Activated CD8-positive, alpha-beta memory T cell treated with anti-CD3 and anti-CD28 coated beads, Interleukin-2, amount 50 U/mL, for 1 hour (primary cell): ENCODE results near the gene YES1.

ENCODE experiments used
- DNase-seq: peaks from one replicate; pipeline ENCODE4 v3.0.0-alpha.2; 2020; ENCODE audit errors: extremely low read depth

YES1 gene

DNA sequence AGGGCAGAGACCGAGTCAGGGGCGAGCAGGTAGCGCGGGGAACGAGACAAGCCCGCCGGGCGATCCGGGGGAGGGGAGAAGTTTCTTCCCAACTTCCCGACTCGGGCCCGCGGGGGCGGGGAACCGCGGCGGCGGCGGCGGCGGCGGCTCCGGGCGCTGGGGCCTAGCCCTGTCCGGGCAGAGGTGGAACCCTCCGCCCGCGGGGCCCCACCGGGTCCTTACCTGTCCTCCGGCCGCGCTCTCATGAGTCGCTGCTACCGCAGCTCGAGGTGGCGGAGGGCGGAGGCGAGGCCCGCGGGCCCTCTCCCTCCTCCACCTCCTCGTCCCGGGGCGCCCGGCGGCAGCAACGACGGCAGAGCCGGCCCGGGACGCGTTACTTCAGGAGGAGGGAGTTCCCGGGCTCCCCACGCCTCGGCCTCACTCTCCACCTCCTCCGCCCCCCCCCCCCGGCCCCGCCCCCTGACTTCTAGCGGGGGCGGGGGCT, at the start of gene YES1:
Gene YES1 (minus strand): TSS at position 351 of the 484 bp plus-strand sequence. CDS start 55,415 bp downstream, outside the sequence.
- peak; percentile 25 for DNase-seq

DNA sequence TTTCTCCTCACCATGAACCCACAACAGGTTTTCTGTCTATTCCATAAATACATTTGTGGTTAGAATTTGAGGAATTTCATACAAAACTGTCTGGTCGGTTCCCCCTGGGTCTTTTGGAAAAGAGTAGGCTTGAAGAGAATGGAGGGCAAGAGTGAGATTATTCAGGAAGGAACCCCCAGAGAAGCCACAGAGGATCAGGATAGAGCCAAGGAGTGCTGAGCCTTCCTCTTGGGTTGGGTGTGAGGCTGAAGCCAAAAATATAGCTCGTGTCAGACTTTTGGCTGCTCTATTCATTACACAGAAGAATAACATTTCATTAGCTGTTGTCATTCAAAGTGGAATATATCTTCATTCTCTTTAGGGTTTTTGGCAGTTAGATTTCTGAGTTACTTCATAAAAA, 45.9 kb upstream of the YES1 start:
- no peak for DNase-seq

DNA sequence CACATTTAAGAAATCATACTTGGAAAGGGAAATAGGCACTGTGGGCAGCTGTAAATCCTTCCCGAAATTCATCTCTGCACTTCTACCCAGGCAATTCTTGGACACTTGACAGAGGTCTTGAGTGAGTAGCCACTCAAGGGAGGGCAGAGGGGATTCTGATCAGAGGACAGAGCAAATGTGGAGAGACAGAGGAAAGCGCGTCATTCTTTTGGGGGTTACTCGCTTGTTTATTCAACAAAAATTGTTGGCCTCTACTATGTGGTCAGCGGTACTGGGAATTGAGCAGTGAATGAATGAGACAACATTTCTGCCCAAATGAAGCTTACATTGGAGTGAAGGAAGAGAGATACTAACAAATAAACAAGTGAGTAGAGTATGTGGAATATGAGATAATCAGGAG, 41.4 kb upstream of the YES1 start:
- no peak for DNase-seq

DNA sequence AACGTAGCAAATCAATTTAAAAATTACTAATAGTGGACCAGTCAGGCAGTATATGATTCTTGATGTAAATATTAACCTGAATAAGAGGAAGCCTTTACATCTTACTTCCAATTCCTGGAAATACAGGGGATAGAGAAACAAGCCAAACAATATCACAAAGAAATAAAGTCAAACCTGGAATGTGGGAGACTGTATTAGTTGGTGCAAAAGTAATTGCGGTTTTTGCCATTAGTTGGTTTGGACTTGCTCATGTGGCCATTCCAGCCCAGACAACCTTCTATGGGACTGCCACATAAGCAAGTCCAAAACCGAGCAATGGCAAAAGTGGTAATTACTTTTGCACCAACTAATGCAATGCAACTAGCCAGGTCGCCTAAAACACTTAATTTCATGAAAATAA, 38.9 kb upstream of the YES1 start:
- DNase-seq: no peak

DNA sequence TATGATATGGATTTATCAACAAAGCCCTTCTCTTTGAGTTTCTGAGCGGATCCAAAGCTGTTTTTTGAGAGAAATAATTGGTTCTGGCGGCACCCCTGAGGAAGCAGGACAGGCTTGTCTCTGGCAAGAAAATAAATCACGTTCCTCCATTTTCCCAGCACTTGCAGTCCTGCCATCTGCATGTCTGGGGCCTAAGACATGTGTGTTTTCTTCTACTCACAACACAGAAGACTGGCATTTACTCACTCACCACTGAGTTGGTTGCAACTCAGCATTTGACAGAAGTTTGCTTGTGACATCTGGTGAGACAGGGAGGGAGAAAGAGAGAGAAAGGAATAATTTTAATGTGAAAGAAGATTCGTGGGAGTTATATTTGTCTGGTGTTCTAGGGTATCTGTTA, 37.0 kb upstream of the YES1 start:
- DNase-seq: no peak

DNA sequence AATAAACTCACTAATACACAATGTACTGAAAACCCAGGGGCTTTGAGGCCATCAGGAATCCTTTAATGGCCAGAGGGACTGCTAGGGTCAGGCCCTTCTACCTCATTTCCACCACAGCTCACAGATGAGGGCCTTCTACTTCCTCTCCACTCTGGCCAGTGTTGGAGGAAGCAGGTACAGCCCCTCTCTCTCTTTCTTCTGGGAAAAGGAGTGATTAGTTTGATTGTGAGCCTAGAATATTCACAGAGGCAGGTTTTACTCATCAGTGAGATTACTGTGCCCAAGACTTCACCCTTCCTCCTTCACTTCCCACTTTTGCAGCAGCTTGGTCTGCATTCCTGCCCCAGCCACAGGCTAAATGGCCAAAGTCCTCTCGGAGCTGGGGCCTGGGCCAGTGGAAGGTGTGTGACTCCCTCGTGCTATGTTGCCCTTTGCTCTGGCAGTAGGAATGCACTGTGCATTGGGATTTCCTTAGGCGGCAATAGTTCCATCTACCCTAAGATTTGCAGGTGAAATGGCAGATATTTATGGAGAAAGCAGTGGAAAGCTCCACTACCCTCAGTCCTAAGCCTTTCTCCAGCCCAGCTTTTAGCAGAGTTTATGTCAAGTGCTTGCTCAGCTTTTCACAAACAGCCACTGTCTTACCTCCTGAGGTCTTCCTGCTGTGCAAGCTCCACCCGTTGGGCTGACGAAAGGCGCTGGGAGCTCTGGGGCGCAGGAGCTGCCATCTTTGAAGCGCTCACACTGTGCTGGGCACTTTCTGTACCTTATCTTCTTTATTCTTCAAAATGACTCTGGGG, 36.2 kb upstream of the YES1 start:
- no peak for DNase-seq

DNA sequence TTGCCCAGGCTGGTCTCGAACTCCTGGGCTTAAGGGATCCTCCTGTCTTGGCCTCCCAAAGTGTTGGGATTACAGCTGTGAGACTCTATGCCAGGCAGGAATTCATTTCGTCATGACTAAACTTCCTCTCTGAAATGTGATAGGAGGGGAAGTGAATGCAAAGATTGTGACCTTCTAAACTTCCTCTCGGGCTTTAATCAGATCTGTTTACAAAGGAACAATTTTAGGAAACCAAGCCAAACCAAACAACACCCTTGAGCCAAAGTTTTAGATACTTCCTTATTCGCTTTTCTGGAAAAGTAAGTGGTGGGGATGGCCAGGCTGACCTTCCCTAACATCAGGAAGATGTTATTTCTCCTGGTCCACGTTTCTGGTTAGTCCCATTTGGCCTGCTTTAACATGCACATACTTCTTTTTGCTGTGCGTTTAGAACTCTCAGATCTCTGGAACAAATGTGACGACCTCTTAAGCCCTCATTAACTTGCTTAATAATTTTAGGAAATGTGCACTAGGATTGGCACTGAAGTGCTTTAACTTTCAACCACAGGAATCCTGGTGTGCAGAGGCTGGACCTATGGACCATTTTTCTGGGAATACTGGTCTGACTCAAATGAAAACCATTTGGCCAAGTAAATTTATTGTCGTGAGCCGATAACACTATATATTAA, 33.2 kb upstream of the YES1 start:
- DNase-seq: no peak

DNA sequence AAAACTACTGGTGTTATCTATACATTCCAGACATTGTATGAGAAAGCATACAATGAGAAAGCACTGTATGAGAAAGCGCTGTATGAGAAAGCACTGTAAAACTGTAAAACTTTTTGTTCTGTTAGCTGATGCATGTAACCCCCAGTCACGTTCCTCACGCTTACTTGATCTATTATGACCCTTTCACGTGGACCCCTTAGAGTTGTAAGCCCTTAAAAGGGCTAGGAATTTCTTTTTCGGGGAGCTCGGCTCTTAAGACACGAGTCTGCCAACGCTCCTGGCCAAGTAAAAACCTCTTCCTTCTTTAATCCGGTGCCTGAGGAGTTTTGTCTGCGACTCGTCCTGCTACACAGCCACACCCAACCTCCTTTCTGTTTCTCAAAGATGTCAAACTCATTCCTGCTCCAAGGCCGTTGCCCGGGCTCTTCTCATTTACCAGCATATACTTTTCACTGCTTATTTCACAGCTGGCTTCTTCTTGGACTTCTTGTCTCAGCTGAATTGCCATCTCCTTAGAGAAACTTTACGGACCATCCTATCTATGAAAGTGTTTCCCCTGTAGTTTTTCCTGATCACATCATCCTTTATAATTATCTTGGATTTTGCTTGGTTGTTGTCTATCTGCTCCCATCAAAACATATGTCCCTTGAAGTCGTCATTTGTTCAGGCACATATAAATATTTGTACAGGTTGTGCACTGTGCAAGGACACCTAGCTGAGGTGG, 29.8 kb upstream of the YES1 start:
- DNase-seq: no peak

DNA sequence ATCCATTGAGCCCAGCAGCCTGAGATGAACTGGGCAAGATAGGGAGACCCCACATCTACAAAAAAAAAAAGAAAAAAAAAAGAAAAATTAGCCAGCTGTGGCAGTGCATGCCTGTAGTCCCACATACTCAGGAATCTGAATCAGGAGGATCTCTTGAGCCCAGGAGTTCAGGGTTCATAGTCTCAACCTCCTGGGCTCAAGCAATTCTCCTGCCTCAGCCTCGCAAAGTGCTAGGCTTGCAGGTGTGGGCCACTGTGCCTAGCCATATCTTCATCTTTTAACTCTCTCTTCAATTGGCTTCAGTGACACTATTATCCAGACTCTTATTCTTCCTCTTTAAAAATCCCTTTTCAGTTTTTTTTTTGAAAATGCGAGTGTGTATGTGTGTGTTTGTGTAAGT, 28.5 kb upstream of the YES1 start:
- no peak for DNase-seq

DNA sequence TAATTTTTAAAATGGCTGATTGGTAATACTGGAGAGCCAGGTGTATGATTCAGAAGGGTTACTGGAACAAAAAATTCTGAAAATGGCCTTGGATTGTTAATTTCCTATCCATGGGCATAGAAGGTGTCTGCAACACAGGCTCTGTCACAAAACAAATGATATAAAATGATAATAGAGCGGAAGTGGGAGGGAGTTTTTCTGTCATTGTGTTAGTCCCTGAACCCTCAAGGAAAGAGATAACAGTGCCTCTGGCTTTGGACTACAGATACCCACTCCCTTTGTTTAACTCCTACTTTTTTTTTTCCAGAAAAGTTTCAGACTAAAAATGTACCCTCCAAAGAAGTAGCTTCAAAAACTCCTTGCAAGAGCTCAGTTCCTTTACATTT, 28.0 kb upstream of the YES1 start:
- DNase-seq: no peak

DNA sequence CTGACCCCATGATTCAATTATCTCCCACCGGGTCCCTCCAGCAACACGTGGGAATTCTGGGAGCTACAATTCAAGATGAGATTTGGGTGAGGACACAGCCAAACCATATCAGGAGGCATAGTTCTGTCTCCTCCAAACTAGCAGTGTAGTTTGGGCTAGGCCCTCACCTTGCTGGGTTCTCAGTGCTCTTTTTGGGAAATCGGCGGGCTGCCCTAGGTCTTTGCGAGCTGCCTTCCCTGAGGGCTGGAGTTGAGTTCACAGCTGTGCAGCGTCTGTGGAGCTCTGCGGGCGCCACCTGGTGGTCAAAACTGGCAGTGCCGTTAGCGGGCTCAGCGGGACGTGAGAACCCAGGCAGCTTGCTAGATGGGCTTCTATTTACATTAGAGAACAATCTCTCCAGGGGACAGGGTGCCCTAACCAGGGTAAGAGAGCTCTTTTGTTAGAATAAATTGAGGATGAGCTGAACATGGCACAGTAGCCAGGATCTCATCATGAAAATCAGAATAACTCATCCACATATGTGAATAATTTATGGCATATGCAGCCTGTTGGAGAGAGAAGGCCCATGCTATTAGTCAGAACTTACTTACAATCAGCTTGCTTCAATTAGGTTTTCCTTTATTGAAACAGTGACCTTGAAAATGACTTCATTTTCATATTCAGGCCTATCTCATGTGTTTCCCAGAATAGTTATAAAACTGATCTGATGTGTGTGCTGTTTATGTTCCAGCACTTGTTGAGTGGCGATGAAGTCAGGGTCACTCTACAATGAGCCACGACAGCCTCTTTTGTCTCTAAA, 27.4 kb upstream of the YES1 start:
- DNase-seq: peak; percentile 56

DNA sequence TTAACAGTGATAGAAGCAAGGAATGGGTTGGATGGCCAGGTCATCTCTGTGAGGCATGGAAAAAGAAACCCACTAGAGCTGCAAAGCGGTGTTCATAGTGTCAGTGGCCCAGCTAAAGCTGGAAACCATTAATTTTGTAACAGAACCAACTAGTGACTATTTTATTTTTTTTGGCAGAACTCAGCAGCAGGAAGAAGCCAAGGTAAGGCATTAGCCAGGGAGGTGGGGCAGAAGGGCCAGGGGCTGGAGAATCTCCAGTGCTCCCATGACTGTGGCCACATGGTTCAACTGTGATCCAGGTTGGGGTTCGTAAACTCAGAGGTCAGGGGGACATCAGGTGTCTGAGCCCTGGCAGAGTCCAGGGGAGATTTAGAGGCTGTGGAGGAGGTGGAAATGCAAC, 25.9 kb upstream of the YES1 start:
- no peak for DNase-seq

DNA sequence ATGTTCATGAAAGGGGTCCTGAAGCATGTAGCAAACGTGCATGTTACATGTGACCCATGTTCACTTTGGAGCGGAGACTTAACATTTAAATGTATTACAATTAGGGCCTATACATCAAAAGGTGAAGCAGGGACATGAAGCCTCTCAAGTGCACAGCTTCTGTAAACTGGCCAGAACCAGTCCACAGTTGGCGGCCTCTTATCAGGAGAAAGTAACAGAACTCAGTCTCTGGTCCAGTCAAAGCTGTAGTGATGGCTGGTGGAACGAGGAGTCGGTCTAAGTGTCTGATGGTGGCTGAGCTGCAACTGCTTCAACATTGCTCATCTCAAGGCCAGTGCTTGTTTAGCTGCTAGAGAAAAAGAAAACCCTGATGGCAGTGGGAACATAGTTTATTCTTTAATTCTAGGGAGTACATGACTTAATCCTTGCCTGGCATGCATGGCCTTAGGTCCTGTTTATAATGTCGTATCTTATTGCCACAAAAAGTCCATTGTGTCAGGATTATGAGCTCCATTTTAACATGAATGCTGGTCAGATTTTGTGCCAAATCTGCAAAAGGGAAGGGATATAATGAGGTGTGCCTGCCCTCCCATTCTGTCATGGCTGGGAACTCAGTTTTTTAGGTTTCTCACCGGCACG, 22.2 kb upstream of the YES1 start:
- DNase-seq: no peak

DNA sequence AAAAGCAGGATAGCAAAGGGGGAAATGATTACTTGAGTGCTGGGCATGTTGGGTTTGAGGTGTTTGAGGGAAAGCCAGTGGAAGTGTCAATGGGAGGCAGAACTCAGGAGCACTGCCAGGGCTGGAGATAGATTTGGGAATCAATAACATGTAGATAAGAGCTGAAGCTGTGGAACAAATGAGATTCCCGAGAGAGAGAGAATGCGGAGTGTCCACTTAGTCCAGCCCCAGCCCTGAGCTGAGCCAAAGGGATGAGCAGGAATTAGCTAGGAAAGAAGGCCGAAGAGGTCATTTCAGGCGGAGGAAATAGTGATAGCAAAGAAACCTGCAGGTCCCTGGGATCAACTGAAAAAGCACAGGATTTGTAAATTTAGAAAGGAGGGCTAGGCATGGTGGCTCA, 21.2 kb upstream of the YES1 start:
- no peak for DNase-seq

DNA sequence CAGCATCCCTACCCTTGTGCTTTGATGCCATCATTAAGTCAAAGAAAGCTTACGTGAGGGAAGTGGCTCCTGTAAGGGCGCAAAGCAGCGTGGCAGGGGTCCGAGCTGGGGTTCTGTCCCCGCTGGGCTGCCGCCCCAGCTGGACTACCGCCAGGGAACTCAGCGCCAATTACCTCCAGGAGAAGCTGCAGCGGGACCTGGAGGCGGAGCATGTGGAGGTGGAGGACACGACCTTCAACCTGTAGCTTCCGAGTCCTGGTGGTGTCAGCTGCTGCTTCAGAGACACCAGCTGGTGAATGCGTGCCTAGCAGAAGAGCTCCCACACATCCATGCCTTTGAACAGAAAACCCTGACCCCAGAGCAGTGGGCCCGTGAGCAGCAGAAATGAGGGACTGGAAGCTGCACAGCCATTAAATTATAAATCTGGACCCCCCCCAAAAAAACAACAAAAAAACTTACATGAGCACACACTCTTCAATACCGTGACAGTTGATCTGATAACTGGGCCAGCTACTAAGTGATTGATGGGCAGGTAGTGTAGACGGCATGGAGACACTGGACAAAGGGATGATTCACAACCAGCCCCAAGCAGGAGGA, 20.1 kb upstream of the YES1 start:
- DNase-seq: no peak

DNA sequence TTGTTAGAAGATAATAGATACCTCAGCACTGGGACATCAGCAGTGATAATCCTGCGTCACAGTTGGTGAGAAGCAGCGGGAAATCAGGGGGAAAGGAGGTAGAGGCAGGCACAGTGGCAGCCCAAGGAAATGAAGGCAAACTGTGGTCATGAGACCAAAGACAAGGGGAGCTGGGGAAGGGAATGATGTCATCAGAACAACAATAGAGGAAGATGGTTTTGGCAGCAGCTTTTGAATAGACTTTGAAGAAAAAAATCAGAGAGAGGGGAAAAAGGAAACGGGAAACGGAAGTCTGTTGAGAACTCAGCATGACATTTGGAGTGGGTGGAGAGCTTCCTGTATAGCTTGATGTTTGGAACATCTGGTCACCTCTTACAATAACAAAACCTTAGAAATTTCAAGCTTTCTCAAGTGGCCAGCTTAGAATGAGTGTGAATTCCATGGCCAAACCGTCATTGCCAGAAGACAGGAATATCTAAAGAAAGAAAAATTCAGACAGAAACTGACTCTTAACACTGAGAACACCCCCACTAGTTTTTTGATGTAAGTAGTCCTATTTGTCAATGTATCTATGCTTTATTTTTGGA, 18.4 kb upstream of the YES1 start:
- peak; percentile 42 for DNase-seq

DNA sequence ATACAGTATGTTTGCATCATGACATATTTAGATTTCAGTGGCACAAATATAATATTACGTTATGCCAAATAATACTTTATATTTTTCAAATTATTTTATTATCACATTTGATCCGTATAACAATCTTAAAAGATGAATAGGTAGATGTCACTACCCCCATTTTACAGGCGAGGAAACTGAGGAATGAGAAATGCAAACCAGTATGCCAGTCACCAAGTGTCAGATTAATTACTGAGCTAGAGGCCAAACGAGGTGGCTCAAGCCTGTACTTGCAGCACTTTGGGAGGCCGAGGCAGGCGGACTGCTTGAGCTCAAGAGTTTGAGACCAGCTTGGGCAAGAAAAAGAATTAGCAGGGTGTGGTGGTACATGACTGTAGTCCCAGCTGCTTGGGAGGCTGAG, 17.4 kb upstream of the YES1 start:
- DNase-seq: no peak

DNA sequence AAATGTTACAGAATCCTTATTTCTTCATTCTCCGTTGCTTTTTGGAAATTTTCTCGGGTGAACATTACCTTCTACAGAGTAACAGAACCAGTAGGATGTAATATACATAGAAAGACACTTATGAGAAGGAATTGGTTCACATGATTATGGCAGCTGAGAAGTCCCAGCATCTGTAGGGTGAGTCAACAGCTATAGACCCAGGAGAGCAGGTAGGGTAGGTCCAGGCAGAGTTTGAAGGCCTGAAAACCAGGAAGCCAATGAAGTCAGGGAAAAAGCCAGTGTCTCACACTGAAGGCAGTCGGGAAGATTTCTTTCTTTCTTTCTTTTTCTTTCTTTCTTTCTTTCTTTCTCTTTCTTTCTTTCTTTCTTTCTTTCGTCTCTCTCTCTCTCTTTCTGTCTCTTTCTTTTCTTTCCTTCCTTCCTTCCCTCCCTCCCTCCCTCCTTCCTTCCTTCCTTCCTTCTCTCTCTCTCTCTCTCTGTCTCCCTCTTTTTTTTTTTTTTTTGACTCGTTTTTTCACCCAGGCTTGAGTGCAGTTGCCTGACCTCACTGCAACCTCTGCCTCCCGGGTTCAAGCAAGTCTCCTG, 15.1 kb upstream of the YES1 start:
- no peak for DNase-seq

DNA sequence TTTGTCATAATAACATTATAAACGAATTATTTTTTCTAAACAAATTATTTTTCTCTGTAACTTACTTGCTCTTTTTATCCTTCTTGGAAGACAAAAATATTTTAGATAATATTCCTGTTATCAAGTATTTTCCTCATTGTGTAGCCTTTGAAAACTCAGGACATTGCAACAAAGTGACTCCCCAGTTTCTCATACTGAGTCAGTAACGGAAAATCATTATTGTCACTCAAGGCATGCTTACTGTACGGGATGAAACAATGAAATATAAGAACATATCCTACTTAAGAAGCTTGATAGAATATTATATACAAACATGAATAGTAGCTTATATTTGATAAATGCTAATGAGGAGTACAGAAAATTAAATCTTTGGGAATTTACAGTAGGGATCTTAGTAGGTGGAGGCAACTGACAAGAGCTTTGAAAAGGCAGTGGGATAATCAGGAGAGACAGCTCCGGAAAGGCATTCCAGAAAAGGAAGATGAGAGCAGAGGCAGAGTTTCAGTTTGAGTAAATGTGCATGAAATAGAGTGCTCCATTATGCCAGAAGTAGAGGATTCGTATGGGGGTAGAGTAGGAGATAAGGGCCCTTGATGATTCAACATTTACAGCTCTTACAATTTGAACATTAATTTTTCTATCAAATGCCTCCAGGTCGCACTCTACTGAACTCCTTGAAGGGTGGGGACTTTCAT, 14.0 kb upstream of the YES1 start:
- no peak for DNase-seq

DNA sequence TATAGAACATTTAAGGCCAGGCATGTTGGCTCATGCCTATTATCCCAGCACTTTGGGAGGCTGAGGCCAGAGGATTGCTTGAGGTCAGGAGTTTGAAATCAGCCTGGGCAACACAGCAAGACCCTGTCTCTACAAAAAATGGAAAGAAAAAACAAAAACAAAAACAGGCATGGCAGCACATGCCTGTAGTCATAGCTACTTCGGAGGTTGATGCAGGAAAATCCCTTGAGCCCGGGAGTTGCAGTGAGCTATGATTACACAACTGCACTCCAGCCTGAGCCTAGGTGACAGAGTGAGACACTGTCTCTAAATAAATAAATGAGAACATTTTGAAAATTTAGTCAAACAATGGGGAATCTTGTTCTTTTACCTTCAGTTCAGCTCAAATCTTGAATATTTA, 12.1 kb upstream of the YES1 start:
- DNase-seq: no peak
